ENCODE results near the gene EHD4.

Gene EHD4

DNA sequence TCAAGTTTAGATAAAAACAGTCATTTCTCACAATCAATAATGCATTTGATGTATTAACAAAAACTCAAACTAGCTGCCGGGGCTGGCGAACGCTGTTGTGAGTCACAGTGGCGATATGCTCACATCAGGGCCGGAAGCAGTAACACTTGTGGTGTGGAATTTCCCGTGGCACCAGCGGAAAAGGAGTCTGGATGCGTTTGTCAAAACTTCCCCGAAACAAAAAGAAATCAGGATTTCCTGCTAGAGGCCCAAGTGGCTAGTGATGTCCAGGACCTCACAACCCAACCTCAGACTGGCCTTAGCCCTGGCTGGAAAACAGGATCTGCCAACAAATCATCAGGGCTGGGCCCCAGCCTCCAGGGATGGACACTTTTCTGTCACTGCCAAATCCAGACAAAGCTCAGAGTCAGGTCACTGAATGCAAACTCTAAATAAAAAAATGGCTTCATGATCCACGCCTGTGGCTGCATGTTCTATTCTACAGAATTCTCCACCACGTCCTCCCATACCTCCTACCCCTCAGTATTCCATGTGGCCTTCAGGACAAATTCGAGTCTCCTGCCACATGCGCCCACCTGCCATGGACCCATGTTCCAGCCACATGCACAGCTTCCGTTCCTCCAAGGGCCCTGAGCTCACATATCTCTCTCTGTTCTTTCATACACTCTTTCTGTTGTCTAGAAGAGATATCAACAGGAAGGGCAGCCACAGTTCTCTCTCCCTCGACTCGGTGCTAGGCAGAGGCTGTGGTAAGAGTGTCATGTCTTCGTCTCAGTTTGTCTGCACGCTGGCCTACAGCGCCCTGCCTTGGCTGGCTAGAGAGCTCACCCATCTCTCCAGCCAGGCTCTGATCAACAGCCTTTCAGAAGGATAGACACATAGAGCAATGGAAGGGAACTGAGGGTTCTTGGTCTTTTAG is 35.4 kb downstream of the EHD4 start:
- no peak for DNase-seq (ENCODE audit: low read depth)

DNA sequence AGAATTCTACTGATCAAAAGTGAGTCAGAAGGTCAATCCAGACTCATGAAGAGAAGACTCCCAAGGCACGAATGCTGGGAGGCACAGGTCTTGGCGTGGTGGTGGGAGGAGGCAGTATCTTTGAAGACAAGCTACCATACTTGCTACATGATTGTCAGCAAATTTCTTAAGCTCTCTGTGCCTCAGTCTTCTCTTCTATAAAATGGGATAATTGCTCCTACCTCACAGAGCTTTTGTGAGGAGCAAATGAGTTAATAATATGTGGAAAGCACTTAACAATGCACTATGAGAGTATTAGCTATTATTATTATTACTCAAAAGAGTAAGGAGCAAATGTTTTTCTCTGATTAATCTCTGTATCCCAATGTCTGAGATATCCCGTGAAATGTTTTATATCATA is 36.2 kb downstream of the EHD4 start:
- DNase-seq (ENCODE audit: low read depth) = no peak

DNA sequence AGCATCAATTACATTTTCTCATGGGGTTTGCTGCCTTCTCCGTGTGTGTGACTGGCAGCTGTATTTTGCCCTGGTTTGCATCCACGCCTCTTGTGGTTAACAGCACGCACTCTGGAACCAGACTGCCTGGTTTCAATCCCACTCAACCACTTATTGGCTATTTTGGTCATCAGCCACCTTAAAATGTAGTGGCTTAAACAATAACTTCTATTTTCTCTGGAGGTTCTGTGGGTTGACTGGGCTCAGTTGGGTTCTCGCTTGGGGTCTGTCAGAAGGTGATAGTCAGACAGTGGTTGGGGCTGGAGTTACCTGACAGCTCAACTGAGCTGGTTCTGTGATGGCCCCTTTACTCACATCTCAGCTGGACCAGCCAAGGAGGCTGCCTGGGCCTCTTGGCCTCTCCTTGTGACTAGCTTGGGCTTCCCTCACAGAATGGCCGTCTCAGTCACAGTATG is 36.8 kb downstream of the EHD4 start:
- DNase-seq (ENCODE audit: low read depth) = no peak

DNA sequence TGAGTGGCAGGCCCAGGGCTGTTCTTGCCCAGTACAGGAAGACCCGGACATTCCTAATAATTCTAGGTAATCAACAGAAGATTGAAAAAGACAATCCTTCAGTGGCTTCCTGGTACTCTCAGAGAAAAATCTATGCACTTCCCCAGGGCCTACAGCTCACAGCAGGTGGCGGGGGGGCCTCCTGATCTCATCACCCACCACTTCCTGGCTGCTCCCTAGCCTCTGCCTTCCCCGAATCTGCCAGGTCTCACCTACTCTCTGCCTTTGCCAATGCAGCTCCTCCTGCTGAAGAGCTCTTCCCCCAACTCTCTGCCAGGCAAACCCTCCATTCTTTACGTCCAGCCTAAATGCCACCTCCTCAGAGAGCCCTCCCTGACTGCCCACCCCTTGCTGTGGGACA is 37.5 kb downstream of the EHD4 start:
- no peak for DNase-seq (ENCODE audit: low read depth)

DNA sequence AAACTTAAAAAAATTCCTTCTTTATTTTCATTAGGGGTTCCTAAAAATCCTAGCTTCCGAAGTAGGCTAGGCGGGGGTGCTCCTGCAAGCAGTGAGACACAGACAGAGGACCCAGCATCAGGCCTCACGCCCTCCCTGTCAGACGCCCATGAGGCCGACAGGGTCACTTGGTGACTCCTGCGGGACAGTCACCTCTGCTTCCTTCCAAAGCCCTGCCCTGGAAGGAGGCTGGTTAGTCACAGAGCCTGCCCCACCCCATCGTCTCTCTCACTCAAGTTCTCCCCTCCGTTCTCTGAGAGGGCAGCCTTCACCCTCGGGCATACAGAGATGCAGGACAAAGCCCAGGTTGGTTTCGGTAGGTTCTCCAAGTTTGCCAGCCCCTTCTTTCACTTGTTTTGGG is 38.6 kb downstream of the EHD4 start:
- no peak for DNase-seq (ENCODE audit: low read depth)

DNA sequence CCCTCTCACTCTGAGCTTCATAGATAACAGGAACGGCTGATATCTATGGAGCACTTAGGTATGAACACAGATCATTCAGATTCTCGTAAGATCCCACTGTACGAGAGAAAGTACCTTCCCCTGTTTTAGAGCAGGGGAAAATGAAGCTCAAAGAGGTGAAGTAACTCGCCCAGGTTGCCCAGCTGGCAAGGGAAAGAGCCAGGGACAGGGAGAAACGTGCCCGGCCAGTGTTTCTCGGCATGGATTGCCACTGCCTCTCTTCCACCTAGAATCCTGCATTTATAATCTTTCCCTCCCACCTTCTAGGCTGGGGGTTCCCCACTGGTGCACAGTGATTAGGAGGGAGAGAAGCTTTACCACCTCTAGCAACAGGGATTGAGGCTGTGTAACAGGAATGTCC is 39.0 kb downstream of the EHD4 start:
- no peak for DNase-seq (ENCODE audit: low read depth)

DNA sequence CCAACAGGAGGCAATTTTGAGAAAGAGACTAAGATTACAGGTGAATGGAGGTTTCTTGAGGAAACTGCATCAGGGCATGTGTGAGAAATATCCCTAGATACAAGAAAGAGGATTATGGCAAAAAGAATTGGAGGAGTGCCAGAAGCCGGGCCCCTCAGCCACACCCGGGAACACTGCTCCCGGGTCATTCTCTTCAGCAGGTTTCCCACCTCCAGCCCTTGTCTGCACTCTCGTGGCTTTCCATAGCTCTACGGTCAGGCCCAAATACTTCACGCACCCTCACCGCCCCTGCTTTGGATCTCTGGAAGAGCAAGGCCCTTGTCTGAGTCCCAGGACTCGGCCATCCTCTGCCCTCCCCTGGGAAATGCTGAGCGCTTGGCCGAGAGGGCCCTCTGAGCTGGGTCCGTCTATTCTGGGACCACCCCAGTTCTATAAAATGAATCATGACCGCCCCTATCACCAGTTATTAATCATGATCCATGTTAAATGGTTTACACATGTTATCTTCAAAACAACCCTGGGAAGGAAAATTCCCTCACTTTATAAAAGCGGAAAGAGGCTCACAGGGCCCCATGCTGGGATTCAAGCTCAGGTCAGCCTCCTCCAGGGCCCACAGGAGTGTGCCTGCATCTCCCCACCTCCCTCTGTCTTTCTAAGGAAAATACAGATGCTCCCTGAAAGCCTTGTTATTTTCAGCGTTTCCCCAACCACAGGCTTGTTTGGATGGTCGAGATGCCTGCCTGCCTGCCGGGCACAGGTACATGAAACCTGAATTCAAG is 39.7 kb downstream of the EHD4 start:
- no peak for DNase-seq (ENCODE audit: low read depth)

DNA sequence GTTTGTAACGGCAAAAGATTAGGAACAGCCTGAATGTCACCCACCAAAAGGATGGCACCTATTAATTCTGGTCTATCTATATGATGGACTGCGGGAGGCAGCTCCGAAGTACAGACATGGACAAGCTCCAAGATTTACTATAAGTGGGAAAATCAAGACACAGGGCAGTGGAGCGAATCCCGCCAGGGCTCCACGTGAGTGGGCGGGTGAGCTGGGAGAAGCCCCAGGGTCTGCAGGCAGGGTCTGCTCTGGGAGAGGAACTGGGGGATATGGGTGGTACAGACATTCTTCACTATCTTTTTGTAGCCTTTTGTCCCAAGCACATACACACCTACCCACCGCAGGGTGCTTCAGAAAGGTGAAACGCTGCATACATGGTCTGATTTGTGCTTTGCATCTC is 40.3 kb downstream of the EHD4 start:
- no peak for DNase-seq (ENCODE audit: low read depth)

DNA sequence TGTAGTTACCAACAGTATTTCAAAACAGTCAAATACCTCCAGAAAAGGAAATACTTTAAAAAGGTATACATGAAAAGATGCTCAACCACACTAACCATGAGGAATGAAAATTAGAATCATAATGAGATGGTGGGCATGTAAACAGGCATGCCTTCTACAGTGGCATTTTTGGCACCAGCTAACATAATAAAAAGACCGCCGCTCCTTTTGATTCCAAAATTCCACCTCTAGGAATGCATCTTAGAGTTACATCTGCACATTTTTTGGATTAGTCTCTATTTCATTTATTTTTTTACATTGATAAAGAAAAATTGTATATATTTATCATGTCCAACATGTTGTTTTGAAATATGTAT is 41.5 kb downstream of the EHD4 start:
- no peak for DNase-seq (ENCODE audit: low read depth)

DNA sequence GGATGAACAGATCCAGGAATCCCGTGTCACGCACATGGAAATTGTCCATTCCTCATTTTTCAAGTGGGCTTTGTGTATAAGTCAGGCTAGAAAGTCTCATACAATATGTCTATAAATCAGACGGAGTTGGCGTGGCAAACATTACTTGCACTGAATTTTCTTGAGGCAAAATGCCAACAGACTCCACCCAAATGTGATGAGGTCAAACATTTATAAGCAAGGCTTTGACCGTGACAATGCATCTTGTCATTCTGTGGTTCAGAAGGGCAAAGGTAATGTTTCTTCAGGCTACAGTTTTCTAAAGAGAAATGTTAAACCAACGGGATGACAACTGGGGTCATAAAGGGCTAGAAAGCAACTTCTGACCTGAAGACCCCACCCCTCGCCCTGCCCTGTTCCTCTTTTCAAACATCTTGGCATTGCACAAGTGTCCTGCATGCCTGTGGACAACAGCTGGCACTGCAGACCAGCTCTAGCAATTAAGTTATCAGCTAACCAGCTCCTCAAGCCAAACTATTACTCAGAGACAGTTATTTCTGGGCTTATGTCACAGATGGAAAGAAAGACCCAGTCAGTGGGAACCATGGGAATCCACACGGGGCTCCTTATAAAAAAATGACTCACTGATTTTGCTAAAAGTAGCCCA is 42.0 kb downstream of the EHD4 start:
- DNase-seq (ENCODE audit: low read depth) = peak; percentile 81

DNA sequence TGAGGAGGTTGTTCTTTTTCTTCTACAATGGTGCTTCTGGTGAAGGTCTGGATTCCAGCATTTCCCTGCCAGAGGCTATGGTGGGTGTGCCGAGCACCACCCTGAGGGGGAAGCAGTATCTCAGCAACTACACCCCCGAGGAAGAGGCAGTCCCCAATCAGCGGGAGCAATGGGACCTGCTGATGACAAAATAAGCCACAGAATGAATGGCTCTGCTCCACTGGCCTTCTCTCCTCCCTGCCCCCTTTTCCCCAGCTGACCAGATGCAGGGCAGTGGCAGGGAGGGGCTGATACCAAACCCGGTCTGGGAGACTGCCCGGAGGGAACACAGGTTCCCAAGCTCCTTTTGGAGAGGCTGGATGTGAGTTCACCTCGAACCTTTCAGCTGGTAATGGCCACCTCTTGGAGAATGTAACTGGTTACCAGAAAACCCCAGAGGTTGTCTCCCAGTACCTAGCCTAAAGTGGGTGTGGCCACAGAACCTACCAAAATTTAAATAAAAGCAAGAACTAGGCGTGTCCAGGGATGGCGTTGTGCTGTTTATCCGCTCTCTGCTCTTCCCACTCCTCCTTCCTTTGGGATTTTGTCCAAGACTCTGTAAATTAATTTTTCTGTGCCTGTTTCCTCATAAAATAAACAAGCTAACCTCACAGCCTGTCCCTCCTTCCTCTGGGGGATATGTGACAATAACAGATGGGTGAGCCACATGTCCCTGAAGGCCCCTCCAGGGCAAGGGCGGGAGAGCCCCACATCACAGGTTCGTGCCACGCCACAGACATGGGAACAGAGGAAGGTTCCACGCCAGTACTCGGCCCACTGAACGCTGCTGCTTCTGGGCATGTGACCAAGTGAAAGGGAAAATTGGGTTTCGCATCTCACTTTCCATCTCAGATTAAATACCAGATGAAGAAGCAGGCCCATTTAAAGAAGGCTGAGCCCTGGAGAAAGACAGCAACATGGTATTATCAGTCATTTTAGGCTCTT is 43.4 kb downstream of the EHD4 start:
- DNase-seq (ENCODE audit: low read depth) = no peak

DNA sequence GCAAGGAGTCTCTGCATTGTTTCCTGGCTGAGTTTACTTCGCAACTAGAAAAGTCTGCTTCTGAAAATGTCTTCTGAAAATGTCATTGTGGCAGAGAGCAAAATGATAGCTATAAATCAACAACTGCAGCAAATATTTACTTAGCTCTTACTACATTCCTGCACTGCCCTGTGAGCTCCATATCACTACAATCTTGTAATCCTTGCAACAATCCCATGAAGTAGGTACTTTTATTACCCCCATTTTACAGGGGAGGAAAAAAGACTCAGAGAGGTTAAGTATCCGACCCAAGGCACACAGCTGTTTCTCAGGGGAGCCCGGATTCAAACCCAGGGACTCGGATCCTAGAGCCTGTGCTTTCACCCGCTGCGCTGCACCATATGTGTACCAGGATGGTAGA is 44.3 kb downstream of the EHD4 start:
- no peak for DNase-seq (ENCODE audit: low read depth)

DNA sequence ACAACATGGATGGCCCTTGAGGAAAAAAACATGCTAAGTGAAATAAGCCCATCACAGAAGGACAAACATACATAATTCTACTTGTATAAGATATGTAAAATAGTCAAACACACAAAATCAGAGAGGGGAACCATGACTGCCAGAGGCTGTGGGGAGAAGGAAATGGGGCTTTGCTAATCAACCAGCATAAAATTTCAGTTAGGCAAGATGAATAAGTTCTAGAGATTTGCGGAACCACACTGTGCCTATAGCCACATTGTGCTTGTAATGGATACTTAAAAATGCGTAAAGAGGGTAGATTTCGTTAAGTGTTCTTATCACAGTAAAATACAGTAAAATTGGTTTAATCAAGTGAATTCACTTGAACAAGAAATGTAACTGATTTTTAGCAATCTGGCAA is 44.8 kb downstream of the EHD4 start:
- no peak for DNase-seq (ENCODE audit: low read depth)

DNA sequence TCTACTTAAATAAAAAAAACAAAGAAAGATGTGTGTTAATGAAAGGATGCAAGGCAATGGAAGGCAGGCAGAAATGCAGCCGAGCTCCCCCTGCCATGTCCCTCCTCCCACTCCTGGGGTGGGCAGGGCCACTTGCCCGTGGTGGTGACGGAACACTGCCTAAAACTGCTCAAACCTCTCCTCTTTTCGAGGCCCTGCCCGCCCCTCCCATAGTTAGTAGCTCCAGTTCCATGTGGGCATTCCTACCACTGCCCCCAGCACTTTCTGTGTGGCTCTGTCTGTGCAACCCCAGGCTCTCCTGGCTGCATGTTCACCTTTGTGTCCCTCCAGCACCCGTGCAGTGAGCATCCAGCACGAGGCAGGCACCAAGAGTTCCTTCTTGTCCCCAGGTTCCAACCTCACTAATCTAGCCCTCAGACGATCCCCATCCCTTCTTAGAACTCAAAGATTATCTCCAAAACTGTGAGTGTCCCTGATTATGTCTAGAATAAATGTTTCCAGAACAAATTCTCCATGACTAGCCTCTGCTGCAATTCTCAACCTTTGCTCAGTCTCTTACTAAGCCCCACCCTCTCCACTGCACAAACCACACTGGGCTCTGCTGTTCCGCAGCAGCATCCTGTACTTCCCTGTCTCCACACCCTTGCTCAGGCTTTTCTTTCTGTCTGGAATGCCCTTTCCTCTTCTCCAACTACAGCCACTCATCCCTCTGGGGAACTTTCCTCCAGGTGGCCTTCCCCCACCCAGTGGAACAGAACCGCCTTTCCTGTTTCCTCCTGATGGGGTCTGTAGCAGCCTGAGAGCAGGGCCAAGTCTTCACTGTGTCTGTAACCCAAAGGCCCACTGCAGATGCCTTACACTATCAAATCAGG is 45.9 kb downstream of the EHD4 start:
- DNase-seq (ENCODE audit: low read depth) = no peak

DNA sequence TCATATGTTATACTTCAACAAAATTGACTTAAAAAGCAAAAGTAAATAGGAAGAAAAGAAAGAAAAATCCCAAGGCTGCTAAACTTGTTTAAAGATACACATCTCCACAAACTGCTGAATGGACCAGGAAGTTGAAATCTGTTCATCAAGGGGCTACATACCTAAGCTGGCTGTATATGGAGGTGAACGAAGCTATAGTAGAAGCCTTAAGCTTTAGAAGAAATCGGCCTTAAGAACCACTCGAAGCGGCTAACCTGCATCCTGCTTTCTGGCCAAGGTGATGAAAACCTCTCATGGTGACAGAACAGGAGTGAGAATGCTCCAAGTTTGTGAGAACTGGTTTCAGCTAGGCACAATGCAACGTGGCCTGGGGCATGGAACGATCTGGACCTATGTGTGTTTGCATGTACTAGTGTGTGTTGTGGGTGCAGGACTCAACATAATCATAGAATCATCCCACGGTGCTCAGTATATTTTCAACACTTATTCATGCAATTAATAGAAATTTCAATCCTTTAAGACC is 47.2 kb downstream of the EHD4 start:
- no peak for DNase-seq (ENCODE audit: low read depth)

DNA sequence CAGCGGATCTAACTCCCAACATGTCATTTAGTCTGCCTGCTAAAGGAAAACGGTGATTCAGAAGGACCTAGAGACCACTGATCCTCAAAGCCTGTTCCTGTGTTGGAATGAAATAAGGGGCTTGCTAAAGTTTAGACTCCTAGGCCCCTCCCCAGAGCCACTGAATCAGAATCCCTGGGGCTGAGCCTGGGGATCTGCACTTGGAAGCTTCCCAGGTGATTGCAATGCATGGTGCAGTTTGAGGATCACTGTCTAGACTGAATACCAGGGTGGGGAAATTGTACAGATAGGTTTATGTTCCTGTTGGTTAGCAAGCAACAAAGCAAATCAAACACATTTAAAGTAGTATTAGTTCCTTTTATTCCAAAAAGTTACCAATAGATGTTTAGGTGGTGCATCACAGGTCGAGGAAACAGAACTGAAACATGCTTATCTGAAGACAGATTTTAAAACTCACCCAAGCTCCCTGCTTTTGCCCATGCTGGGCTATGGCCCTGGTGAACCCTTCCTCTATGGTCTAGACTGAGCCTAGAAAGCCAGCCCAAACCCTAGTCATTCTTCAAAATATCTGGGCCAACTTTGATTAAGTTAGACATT is 48.9 kb downstream of the EHD4 start:
- no peak for DNase-seq (ENCODE audit: low read depth)

DNA sequence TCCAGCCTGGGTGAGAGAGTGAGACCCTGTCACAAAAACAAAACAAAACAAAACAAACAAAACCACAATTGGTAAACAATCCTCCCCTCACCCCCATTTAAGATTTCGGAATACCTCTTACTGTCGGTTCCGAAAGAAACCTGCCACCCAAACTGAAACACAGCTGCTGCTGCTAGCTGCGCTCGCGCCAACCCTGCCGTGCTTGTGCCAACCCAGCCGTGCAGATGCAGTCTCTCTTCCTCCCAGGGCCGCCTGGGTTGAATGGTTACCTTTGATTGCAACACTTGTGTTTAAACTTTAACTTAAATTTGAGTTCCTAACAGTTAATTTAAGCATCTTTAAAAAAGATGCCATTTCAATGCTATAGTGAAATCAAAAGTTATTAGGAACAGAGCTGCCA is 50.0 kb downstream of the EHD4 start:
- no peak for DNase-seq (ENCODE audit: low read depth)

DNA sequence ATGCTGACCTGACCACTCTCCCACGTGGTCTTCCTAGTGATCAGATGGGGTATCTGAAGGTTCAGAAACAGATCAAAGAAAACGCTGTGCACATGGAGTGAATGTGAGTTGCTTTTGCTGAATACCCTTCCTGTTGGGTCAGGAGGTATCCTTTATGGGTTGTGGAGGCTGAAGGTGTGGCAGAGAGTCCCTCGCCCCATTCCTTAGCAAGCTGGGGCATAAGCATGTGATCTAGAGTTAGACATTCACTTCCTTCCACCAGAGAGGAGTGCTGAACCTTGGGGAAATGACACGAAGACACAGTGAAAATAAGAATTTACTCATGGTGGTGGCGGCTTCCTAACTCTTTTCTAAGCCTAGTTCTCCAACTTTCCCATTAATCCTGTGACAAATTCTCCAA is 50.7 kb downstream of the EHD4 start:
- no peak for DNase-seq (ENCODE audit: low read depth)

DNA sequence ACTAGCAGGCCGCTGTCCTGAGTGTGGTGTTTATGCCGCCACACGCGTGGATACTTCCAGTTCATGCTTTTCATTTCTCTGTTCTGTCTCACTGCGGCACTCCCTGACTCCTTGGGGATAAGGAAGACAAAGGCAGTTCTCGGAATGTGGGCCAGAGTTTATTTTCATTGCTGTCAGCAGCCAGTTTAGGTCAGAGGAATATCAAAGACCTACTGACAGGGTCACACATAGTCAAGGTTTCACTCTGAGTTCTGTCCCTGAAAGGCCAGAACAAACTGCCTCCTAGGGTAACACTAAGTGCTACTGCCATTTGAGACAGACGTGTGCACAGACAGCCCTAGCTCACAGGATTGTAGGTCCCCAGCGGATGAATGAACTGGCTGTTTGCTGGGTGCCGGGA is 51.2 kb downstream of the EHD4 start:
- no peak for DNase-seq (ENCODE audit: low read depth)

DNA sequence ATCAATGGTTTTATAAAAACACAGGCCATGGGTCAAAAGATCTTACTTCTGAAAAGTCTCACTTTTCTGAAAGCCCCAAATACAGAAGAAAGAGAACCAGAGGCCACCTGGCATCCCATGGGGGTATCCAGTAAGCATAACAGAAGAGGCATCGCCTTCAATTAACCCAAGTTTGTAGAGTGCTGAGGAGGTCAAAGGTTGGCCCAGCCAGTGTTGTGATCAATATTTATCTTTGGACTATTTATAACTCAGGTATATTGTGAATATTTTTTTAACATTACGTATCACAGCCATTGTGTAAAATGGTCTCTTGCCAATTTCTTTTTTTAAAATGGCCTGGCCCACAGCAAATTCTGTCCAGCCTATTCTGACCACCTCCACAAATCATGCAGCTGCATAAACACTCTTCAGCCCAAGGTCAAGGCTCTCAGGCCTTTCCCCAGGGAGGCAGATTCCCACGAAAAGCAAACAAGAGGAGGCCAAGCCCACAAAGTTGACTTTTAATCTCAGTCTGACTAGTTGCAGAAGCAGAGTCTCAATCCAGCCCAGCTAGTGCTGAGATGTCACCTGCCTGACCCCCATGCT is 52.3 kb downstream of the EHD4 start:
- DNase-seq (ENCODE audit: low read depth) = no peak

All from HS-27A (cell line).